Activated CD4-positive, alpha-beta T cell treated with anti-CD3 and anti-CD28 coated beads, Interleukin-10, Interleukin-2, amounts not matched to agents 100 ng/mL and 50 ng/mL, durations not matched to agents 16 hours and 8 hours (primary cell): ENCODE results near the gene GRID2IP.

ENCODE experiments used
- DNase-seq: peaks from one replicate; pipeline ENCODE4 v3.0.0-alpha.2; 2020

The GRID2IP gene

GRCh38 chr7:6559896-6560295 is 8.6 kb upstream of the GRID2IP start:
- no peak for DNase-seq

GRCh38 chr7:6558837-6559236 is 7.6 kb upstream of the GRID2IP start:
- DNase-seq: peak; percentile 13

GRCh38 chr7:6556196-6556595 is 4.9 kb upstream of the GRID2IP start:
- no peak for DNase-seq

GRCh38 chr7:6554848-6555247 is 3.6 kb upstream of the GRID2IP start:
- DNase-seq: no peak

GRCh38 chr7:6553448-6554044 is 2.3 kb upstream of the GRID2IP start:
- no peak for DNase-seq

GRCh38 chr7:6547400-6547799 is 3.9 kb downstream of the GRID2IP start:
- no peak for DNase-seq

- DNase-seq: no peak
These were observed 4.6 kb downstream of the GRID2IP start for GRCh38 chr7:6546498-6547251.

- DNase-seq: no peak
These were observed 5.7 kb downstream of the GRID2IP start for GRCh38 chr7:6545398-6546126.

- no peak for DNase-seq
These were observed 8.9 kb downstream of the GRID2IP start for GRCh38 chr7:6542368-6542767.

- DNase-seq: no peak
These were observed 14.7 kb downstream of the GRID2IP start for GRCh38 chr7:6536262-6537260.

GRCh38 chr7:6533893-6534495 is 17.3 kb downstream of the GRID2IP start:
- peak; percentile 34 for DNase-seq

GRCh38 chr7:6532516-6532915 is 18.7 kb downstream of the GRID2IP start:
- no peak for DNase-seq

- DNase-seq: no peak
These were observed 19.6 kb downstream of the GRID2IP start for GRCh38 chr7:6531492-6532279.

- DNase-seq: peak; percentile 49
These were observed 20.4 kb downstream of the GRID2IP start for GRCh38 chr7:6530626-6531491.

- DNase-seq: no peak
These were observed 21.6 kb downstream of the GRID2IP start for GRCh38 chr7:6529643-6530042.

- DNase-seq: no peak
These were observed 22.7 kb downstream of the GRID2IP start for GRCh38 chr7:6528401-6529130.

- DNase-seq: no peak
These were observed 24.3 kb downstream of the GRID2IP start for GRCh38 chr7:6526997-6527378.

- no peak for DNase-seq
These were observed 30.9 kb downstream of the GRID2IP start for GRCh38 chr7:6520163-6520981.
